ENCODE measurements around the gene TNC.

TNC gene

GRCh38 chr9:115042781-115043509, 75.0 kb downstream of the TNC start:
- DNase-seq = peak; percentile 62

GRCh38 chr9:115039516-115040120, 78.3 kb downstream of the TNC start:
- DNase-seq = no peak

GRCh38 chr9:115038178-115038577, 79.8 kb downstream of the TNC start:
- DNase-seq = no peak

GRCh38 chr9:115036691-115037090, 81.3 kb downstream of the TNC start:
- DNase-seq = peak; percentile 22

- peak; percentile 70 for DNase-seq
Observed at GRCh38 chr9:115035841-115036612, 81.9 kb downstream of the TNC start.

- DNase-seq = no peak
Observed at GRCh38 chr9:115034801-115035200, 83.2 kb downstream of the TNC start.

- DNase-seq = no peak
Observed at GRCh38 chr9:115033800-115034199, 84.2 kb downstream of the TNC start.

- no peak for DNase-seq
Observed at GRCh38 chr9:115032296-115032695, 85.7 kb downstream of the TNC start.

GRCh38 chr9:115030006-115030405, 88.0 kb downstream of the TNC start:
- DNase-seq = no peak

GRCh38 chr9:115025721-115026120, 92.2 kb downstream of the TNC start:
- DNase-seq = no peak

- DNase-seq = no peak
Observed at GRCh38 chr9:115024925-115025535, 92.9 kb downstream of the TNC start.

- DNase-seq = no peak
Observed at GRCh38 chr9:115022760-115023434, 95.1 kb downstream of the TNC start.

GRCh38 chr9:115018547-115019435, 99.2 kb downstream of the TNC start:
- DNase-seq = no peak

GRCh38 chr9:115016344-115016743, 101.6 kb downstream of the TNC start:
- DNase-seq = no peak

GRCh38 chr9:115015018-115015635, 102.8 kb downstream of the TNC start:
- DNase-seq = no peak

GRCh38 chr9:115014438-115014837, 103.5 kb downstream of the TNC start:
- DNase-seq = no peak

GRCh38 chr9:115013998-115014397, 104.0 kb downstream of the TNC start:
- peak; percentile 84 for DNase-seq

- DNase-seq = no peak
Observed at GRCh38 chr9:115012486-115012885, 105.5 kb downstream of the TNC start.

- no peak for DNase-seq
Observed at GRCh38 chr9:115010874-115011273, 107.1 kb downstream of the TNC start.

GRCh38 chr9:115008536-115009270, 109.3 kb downstream of the TNC start:
- DNase-seq = peak; percentile 56

- peak; percentile 51 for DNase-seq
Observed at GRCh38 chr9:115006660-115007059, 111.3 kb downstream of the TNC start.
